Globus pallidus (tissue), 1 donor: ENCODE measurements around the gene CTU2.
A peak's percentile ranks its signal among the peaks of the same experiment; 100 is the strongest.

Experiments used
- DNase-seq: peaks from one replicate; pipeline ENCODE4 v3.0.0-alpha.2; 2015; ENCODE audit warnings: low spot score

The CTU2 gene

DNA sequence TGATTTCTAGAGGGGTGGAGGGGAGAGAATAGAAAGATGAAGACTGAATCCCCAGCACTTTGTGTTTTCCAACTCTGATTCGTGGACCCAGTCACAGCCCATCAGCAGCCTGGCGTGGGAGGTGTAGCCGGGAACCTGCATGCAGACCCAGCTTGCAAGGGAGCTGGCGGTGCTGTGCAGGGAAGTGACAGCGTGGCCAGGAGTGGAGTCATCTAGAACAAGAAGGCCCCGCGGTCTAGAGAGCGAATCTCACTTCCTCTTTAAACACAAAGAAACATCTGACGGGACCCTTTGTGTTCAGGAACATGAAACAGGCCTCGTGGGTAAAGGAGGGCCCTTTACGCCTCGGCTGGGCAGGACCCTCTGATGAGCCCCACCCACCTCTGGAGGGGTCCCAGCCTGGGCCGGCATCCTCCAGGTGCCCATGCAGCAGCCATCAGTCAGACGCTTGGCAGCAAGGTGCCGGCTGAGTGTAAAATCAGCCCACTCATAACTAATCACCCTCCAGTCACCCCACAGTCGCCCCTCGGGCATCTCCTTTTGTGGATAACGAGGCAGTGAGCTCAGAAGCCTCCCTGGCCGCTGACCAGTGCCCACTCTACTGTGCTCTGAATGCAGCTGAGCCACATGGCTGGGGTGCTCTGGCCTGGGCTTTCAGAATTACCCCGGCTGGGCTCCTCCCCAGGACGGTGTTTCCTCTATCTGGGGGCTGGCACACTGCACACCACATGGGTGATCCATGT lies 24.4 kb upstream of the CTU2 start:
- DNase-seq, result peak; percentile 61

DNA sequence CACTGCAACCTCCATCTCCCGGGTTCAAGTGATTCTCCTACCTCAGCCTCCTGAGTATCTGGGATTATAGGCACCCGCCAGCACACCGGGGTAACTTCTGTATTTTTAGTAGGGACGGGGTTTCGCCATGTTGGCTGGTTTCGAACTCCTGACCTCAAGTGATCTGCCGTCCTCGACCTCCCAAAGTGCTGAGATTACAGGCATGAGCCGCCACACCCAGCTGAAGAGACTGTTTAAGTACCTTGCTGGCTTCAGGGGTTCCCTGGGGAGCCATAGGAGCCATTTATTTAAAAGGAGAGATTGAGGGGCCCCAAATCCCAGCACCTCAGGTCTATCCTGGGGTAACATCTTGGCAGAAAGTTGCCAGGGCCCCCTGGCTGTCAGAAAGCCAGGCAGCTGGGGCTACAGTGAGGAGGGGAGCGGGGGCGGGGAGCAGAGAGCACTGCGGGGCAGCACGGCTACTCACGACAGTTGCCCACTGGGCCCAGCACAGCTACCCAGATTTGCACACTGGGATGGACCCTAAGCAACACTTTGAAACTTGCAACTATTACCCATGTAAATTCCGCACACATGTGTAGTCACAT lies 21.6 kb upstream of the CTU2 start:
- DNase-seq, result no peak

DNA sequence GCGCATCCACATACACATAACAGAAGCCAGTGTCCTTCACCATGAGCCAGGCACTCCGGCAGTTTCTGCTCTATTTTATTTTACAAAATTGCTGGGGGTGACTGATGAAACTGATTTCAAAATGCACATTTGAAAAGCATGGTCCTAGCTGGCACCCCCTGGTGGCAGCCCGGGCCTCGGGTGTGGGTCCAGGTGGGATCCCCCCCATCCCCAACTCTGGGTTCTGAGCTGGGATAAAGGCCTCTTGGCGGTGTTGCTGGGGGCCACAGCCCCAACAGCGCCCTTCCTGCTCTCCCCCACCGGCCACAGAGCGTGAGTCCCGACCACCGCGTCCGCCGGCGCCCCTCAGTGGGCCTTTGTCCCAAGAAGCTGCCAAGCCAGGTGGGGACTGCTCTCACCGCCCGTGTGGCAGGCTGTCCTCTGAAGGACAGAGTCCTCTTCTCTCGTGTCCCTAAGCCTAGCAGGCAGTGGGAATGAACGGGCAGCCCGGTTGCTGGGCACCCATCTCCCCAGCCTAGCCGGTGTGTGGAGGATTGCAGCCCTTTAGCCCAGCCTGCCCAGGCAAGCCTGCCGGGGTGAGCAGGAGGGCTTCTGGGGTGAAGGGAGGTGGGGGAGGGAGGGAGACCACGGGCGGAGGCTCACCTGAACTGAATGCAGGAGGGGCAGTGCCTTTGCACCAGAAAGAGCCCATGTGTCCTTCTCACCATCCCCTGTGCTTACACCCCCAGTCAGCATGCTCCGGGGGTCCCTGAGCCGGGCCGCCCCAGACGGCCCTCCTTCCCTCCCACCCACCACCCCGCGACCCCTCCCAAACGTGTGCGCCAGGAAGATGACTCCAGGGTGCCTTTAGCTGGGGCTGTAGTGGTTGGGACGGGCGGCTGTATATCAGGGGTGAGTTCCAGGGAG lies 20.9 kb upstream of the CTU2 start:
- DNase-seq, result no peak

DNA sequence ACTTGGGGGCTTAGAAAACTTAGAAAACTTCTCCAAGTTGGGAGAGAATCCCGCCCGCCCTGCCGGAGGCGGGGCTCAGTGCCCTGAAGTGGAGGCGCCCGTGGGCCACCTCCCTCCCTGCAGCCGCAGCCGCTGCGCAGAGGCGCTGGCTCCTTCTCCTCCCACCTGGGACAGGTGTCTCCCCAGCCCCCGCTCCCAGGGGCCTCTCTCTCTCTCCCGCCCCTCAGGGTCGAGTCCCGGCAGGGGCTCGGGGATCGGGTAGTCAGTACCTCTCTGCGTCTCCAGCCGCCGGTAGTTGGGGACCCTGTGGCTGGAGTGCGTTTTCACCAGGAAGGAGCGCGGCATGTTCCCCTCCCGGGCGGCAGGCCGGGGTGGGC lies 20.3 kb upstream of the CTU2 start:
- DNase-seq, result no peak

GRCh38 chr16:88686439-88687253 lies 19.7 kb upstream of the CTU2 start, which contains the start of gene SNAI3:
SNAI3 (minus strand) TSS chr16:88686507; CDS start chr16:88686406, 101 bp downstream.
- no peak for DNase-seq

DNA sequence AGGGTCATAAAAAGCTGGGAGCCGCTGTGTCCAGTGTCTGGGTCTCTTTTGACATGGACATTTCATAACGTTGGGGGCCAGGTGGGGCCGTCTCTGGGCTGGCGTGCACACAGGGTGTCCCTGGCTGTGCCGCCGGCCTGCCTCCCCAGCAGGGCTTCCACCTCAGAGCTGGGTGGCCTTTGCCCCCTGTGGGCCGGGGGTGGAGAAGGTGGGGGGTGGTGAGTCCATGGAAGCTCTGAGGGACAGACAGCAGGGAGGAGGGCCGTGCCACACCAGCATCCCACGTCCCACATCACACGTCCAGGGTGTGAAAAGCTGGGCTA lies 19.1 kb upstream of the CTU2 start:
- no peak for DNase-seq

DNA sequence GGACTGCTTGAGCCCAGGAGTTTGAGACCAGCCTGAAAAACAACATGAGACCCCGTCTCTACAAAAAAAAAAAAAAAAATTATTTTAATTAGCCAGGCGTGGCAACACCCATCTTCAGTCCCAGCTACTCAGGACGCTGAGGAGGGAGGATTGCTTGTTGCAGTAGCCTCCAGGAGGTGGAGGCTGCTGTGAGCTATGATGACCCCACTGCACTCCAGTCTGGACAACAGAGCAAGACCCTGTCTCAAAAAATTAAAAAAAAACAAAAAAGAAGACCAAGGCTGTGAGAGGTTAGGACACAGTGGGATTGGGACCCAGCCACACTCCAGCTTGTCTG lies 18.7 kb upstream of the CTU2 start:
- no peak for DNase-seq

GRCh38 chr16:88688013-88688778 lies 18.1 kb upstream of the CTU2 start:
- no peak for DNase-seq

GRCh38 chr16:88690341-88691128 lies 15.8 kb upstream of the CTU2 start:
- no peak for DNase-seq

DNA sequence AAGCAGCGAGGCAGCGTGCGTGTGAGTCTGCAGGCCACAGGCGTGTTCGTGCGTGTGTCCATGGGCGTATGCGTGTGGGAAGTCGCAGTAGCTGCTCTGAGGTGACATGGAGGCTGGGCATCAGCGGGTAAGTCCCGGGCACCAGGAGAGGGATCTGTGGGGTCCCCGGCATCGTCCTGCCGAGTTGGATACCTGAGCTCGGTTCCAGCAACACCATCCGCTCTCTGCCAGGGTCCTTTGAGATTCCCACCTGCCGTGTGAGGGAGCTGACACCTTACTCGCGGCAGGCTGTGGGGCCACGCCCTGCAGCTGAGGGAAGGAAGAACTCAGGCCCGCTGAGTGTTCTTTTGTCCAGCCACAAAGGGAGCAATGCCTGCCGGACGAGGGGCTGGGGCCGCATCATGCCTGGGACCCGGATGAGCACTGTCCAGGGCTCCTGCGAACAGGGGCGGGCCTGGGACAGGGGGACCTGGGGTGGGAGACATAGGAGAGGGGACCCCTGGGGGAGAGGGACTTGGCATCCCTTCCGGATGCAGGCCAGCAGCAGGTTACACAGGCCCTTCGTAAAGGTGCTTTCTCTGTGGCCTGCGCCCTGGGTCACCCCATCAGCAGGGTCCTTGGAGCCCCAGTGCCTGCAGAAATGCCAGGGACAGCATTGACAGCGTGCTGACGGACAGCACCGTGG lies 15.0 kb upstream of the CTU2 start:
- no peak for DNase-seq

- no peak for DNase-seq
Measured at GRCh38 chr16:88691924-88692560, 14.3 kb upstream of the CTU2 start.

DNA sequence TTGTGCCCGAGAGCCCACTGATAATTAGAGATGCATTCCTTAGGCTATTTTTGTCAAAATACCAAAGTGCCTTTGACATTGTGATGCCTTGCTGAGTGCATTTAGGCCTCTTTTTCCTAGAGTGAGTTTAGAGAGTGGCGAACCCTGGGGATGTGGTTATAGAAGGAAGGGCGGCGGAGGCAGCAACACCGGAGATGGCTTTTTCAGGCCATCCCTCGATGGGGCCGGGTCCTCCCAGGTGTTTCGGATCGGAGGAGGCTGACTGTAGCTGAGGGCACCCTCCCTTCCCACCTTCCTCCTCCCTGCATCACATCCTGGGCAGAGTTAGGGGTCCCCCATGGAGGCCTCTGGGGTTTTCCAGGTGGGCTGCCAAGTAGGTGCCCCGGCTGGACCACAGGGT lies 13.4 kb upstream of the CTU2 start:
- no peak for DNase-seq

DNA sequence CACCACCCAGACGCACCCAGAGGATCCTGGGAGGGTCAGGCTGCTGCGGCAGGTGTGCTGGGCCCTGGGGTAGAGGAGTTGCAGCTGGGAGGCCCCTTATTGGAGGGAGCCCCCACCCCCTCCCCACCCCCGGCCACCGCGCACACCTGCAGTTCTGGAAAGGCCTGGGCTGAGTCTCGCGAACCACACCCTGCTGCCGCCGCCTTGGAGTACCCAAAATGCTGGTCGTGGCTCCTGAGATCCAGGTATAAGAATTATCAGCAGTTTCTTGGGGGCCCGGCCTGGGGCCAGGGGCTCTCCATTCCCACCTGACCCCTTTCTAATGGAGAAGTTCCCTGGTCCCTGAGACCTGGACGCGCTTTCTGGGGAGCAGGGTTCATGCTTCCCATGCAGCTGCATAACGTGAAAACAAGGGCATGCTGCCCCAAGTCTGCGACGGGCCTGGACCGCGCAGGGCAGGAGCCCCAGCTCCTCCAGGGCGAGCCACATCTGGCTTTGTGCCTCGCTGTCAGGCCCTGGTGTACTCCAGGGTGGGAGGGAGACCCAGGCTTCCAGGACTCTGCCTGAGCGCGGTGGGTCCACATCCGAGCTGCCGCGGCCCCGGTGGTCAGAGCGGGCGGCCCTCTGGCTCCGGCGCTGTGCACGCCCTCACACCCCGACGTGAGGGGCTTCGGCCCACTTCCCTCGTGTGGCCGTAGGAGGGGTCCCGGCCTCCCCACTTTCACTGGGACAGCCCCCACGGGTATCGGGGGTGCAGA lies 12.7 kb upstream of the CTU2 start:
- no peak for DNase-seq

DNA sequence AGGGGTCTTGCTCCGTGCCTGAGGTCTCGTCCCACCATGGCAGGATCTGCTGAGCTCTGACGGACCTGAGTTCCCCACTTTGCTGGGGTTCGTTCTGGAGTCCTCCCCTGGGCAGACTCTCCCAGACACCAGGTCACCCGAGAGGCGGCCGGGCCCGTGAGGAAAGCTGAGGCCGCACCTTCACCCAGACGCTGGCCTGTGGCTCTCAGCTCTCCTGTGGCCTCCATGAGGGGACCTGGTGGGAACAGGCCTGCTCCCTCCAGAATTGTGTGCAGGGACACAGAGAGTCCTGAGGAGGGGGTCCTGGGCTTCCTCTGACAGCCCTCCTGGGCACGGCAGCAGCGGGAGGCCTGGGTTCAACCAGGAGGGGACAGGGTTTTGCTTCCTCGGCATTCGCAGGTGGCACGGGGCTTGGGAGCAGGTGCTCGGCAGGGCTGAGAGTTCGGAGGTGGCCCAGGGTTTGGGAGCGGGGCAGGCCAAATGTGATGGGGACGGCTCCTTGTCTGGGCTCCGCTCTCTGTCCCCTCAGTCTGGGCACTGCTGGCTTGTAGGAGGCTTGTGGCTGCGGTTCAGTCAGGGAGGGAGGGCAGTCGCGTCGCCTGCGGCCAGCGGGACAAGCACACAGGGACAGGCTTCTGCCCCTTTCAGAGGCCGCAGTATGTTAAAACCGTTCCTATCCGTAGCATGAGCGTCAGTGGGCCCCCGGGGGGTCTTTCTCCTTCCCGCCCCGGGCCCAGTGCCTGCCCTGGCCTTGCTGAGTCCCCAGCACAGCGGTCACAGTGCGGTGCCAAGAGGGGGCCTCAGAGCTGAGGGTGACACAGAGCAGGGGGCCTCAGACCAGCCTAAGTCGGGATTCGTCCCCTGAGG lies 11.8 kb upstream of the CTU2 start:
- no peak for DNase-seq

GRCh38 chr16:88695218-88695617 lies 11.1 kb upstream of the CTU2 start:
- DNase-seq, result no peak

- no peak for DNase-seq
Measured at GRCh38 chr16:88695753-88696152, 10.6 kb upstream of the CTU2 start.

- DNase-seq, result no peak
Measured at GRCh38 chr16:88696441-88696840, 9.9 kb upstream of the CTU2 start.
